HEK293 (cell line): ENCODE results near the gene DPH2.

Source experiments
- INSM2 ChIP-seq: fragments of 450-650 bp; formaldehyde crosslinking; IDR thresholded peaks from 2 replicates; pipeline ENCODE4 v1.5.1; 2016; ENCODE audit warnings: missing biosample characterization, missing genetic modification characterization
- YY2 ChIP-seq: fragments of 450-650 bp; formaldehyde crosslinking; IDR thresholded peaks from 2 replicates; pipeline ENCODE4 v1.5.1; 2016; ENCODE audit warnings: missing biosample characterization, missing genetic modification characterization
- ZNF24 ChIP-seq: fragments of 450-650 bp; formaldehyde crosslinking; IDR thresholded peaks from 2 replicates; pipeline ENCODE4 v1.5.1; 2016; ENCODE audit warnings: missing biosample characterization, missing genetic modification characterization
- ZNF580 ChIP-seq: fragments of 450-650 bp; formaldehyde crosslinking; IDR thresholded peaks from 2 replicates; pipeline ENCODE4 v1.5.1; 2016; ENCODE audit warnings: missing biosample characterization, missing genetic modification characterization
- ZNF777 ChIP-seq: fragments of 450-650 bp; formaldehyde crosslinking; IDR thresholded peaks from 2 replicates; pipeline ENCODE4 v1.5.1; 2017; ENCODE audit warnings: missing biosample characterization, missing genetic modification characterization, borderline replicate concordance

GRCh38 chr1:43971336-43971980, 1.6 kb downstream of the DPH2 start:
- no peak for TF ChIP-seq ZNF24 (tag by site-specific recombination)
- no peak for TF ChIP-seq ZNF777 (tag by site-specific recombination)
- no peak for TF ChIP-seq INSM2
- TF ChIP-seq YY2 (tag by site-specific recombination): no peak
- no peak for TF ChIP-seq ZNF580 (tag by site-specific recombination)
